PC-3 (cell line): ENCODE results near the gene TM9SF4. TPM values are rescaled to one million over a fixed set of nuclear protein-coding genes. Genes with fewer than 3 reads are reported as not detected.

Experiments
- ATAC-seq: fragments of 200-7000 bp; cut with Tn5 transposase; 2 replicates; pipeline ENCODE4 v1.9.1; 2020; ENCODE audit warnings: mild to moderate bottlenecking, moderate library complexity
- BruUV-seq: library from RNA; stranded (reverse); fragments of 400-500 nt; replicated peaks from 2 replicates; lab custom pipeline; 2021; lab: Mats Ljungman, UMichigan
- CTCF ChIA-PET: fragments of 300-600 bp; sonication (Branson Sonifier 250); formaldehyde crosslinking; loops from one replicate; lab custom pipeline; 2022; ENCODE audit warnings: antibody characterized with exemption; lab: Charles Lee
- POLR2A ChIA-PET: fragments of 300-600 bp; sonication (Branson Sonifier 250); formaldehyde crosslinking; loops from one replicate; lab custom pipeline; 2022; ENCODE audit warnings: antibody characterized with exemption; ENCODE audit not compliant: unreplicated experiment; lab: Charles Lee
- DNase-seq: peaks from one replicate; pipeline ENCODE4 v3.0.0-alpha.2; 2015
- H2AFZ ChIP-seq: fragments of 300-600 bp; sonication (generic); 2 replicates; pipeline ENCODE4 v1.6.0; 2016; ENCODE audit warnings: antibody characterized with exemption, low read length
- H3F3A ChIP-seq: fragments of 300-600 bp; sonication (generic); one replicate; pipeline ENCODE4 v1.6.0; 2017; ENCODE audit warnings: antibody characterized with exemption, low read length, control low read depth, mild to moderate bottlenecking; ENCODE audit not compliant: unreplicated experiment
- H3K27ac ChIP-seq: fragments of 300-600 bp; sonication (generic); 2 replicates; pipeline ENCODE4 v1.5.1; 2016; ENCODE audit warnings: mild to moderate bottlenecking, low read length
- H3K27me3 ChIP-seq: fragments of 300-600 bp; sonication (generic); 2 replicates; pipeline ENCODE4 v1.6.1; 2016; ENCODE audit warnings: low read length, mixed read lengths
- H3K36me3 ChIP-seq: fragments of 300-600 bp; sonication (generic); 2 replicates; pipeline ENCODE4 v1.6.1; 2016; ENCODE audit warnings: low read depth, mixed run types, low read length, mixed read lengths
- H3K4me1 ChIP-seq: fragments of 300-600 bp; sonication (generic); 2 replicates; pipeline ENCODE4 v1.5.1; 2016; ENCODE audit warnings: low read length; ENCODE audit not compliant: insufficient read depth
- H3K4me2 ChIP-seq: fragments of 300-600 bp; sonication (generic); 2 replicates; pipeline ENCODE4 v1.6.0; 2016; ENCODE audit warnings: low read length
- H3K4me3 ChIP-seq: fragments of 300-600 bp; sonication (generic); 2 replicates; pipeline ENCODE4 v1.5.1; 2016; ENCODE audit warnings: mild to moderate bottlenecking, low read length, mixed read lengths
- H3K79me2 ChIP-seq: fragments of 300-600 bp; sonication (generic); 2 replicates; pipeline ENCODE4 v1.6.1; 2017; ENCODE audit warnings: low read length, mixed read lengths
- H3K9ac ChIP-seq: fragments of 300-600 bp; sonication (generic); 2 replicates; pipeline ENCODE4 v1.6.0; 2016; ENCODE audit warnings: mild to moderate bottlenecking, low read length
- H3K9me2 ChIP-seq: fragments of 300-600 bp; sonication (generic); replicated peaks from 2 replicates; pipeline ENCODE4 v1.6.1; 2016; ENCODE audit warnings: mixed run types, low read length, mixed read lengths
- H3K9me3 ChIP-seq: fragments of 300-600 bp; sonication (generic); 2 replicates; pipeline ENCODE4 v1.6.1; 2016; ENCODE audit warnings: low read length, mixed read lengths
- H4K20me1 ChIP-seq: fragments of 300-600 bp; sonication (generic); 2 replicates; pipeline ENCODE4 v1.6.1; 2016; ENCODE audit warnings: low read length, mixed read lengths
- EZH2 ChIP-seq: fragments of 300-600 bp; sonication (generic); IDR thresholded peaks from one replicate; pipeline ENCODE4 v1.6.1; 2017; ENCODE audit warnings: antibody characterized with exemption, mild to moderate bottlenecking, low read length; ENCODE audit not compliant: unreplicated experiment
- EZH2phosphoT487 ChIP-seq: fragments of 300-600 bp; sonication (generic); IDR thresholded peaks from 2 replicates; pipeline ENCODE4 v1.6.1; 2018; ENCODE audit warnings: mild to moderate bottlenecking, antibody characterized with exemption, low read length, borderline replicate concordance
- intact Hi-C: fragments of 100-400 bp; cut with micrococcal nuclease; formaldehyde crosslinking; loops from 2 replicates; pipeline ENCODE4 v1.9.0; 2023
- total RNA-seq: library from RNA; depleted of rRNA; stranded (reverse); fragments of >200 nt; gene quantifications from 2 replicates; pipeline ENCODE4 v1.2.3, GENCODE V29; 2014
- TF ChIP-seq, protein P1 (sequence below): fragments of 300-600 bp; sonication (generic); conservative IDR thresholded peaks from 2 replicates; pipeline ENCODE4 v1.5.1; 2017; ENCODE audit warnings: antibody characterized with exemption, low read depth, mild to moderate bottlenecking, low read length

The TM9SF4 gene
- total RNA-seq, 1 experiment from 2014 or later: 32.6 TPM

DNA sequence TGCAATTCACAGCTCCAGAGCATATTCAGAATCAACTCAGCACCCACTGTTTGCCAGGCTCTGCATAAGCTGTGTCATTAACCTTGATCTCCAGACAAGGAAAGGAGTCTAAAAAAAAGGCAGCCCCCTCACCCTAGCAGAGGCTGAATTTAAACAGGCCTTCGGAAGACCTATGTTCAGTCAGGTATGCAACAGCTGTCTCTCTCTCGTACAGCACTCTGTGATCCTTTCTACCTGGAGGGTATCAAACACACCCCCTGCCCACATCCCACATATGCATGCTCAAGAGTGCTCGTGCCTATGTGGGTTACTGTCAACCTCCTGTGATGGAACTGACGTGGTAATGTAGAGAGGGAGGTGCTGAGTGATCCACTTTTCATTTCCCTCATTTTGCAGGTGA, 89.5 kb downstream of the TM9SF4 start:
- no peak for ATAC-seq
- Histone ChIP-seq H2AFZ (no peak overlapping the region), H3K4me2 (no peak overlapping the region), H3K9ac (no peak overlapping the region), H3K4me1 (0 out of 2 replicates have a peak, but pooled peaks cover 2% of the 10 kb centered on the region), H3K27ac (no peak overlapping the region), H3K79me2 (peaks cover 42% of the 10 kb centered on the region), H3K27me3 (no peaks in the 10 kb centered on the region), H3K9me2 (no peaks in the 10 kb centered on the region), H3K36me3 (peaks cover 45% of the 10 kb centered on the region), H3K9me3 (no peaks in the 10 kb centered on the region), H4K20me1 (peaks cover 3% of the 10 kb centered on the region; the same call in 1 of the 2 replicates), H3K4me3 (no peak overlapping the region), H3F3A (no peaks in the 10 kb centered on the region)
- ChIA-PET CTCF (no interaction called here), POLR2A (no interaction called here)
- BruUV-seq: no TSS peak
- intact Hi-C loops: no loop called here
- TF ChIP-seq EZH2phosphoT487 (no peak), EZH2 (no peak)
- TF ChIP-seq, protein P1, sequence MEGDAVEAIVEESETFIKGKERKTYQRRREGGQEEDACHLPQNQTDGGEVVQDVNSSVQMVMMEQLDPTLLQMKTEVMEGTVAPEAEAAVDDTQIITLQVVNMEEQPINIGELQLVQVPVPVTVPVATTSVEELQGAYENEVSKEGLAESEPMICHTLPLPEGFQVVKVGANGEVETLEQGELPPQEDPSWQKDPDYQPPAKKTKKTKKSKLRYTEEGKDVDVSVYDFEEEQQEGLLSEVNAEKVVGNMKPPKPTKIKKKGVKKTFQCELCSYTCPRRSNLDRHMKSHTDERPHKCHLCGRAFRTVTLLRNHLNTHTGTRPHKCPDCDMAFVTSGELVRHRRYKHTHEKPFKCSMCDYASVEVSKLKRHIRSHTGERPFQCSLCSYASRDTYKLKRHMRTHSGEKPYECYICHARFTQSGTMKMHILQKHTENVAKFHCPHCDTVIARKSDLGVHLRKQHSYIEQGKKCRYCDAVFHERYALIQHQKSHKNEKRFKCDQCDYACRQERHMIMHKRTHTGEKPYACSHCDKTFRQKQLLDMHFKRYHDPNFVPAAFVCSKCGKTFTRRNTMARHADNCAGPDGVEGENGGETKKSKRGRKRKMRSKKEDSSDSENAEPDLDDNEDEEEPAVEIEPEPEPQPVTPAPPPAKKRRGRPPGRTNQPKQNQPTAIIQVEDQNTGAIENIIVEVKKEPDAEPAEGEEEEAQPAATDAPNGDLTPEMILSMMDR: no peak
- no peak for DNase-seq

DNA sequence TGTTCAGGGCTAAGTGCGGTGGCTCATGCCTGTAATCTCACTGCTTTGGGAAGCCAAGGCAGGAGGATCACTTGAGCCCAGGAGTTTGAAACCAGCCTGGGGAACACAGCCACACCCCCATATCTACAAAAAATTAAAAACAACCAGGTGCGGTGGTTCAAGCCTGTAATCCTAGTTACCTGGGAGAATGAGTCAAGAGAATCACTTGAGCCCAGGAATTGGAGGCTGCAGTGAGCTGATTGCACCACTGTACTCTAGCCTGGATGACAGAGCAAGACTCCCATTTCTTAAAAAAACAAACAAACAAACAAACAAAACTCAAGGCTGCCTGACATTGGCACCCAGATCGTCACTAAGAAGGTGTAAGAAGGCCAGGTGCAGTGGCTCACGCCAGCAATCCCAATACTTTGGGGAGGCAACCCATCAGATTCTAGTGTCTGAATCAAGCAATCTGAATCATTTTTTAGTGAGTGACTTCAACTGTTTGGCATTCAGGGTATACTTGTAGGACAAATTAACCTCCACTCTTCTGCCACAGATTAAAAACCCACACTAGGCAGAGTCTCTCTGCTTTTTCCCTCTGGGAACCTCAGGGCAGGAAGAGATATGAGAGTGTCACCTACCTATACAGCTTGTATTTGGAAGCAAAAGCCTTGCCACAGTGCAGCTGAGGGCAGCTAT, 91.9 kb downstream of the TM9SF4 start:
- no peak for DNase-seq
- H3K9ac ChIP-seq: no peak overlapping the region
- POLR2A ChIA-PET: interaction anchor here (0.6 kb wide), 1 partner anchor 138 kb away, joined by 17 read pairs; no protein-coding TSS in a partner anchor
- H3K9me2 ChIP-seq: no peaks in the 10 kb centered on the region
- H3K27me3 ChIP-seq: no peaks in the 10 kb centered on the region
- H3K36me3 ChIP-seq: peaks cover 37% of the 10 kb centered on the region
- ATAC-seq: no peak
- H3K27ac ChIP-seq: no peak overlapping the region
- H3K9me3 ChIP-seq: no peaks in the 10 kb centered on the region
- CTCF ChIA-PET: no interaction called here
- H4K20me1 ChIP-seq: peaks cover 21% of the 10 kb centered on the region; the same call in 1 of the 2 replicates
- intact Hi-C loops: loop anchor here (10.0 kb wide), 1 partner anchor 153 kb away; the partner anchor contains the start of gene ASXL1
- BruUV-seq: no TSS peak
- TF ChIP-seq EZH2 (no peak), EZH2phosphoT487 (no peak)
- TF ChIP-seq, protein P1: no peak
- peaks cover 66% of the 10 kb centered on the region for H3K79me2 ChIP-seq
- no peak overlapping the region for H3K4me3 ChIP-seq
- H3K4me2 ChIP-seq: no peak overlapping the region
- no peaks in the 10 kb centered on the region for H3F3A ChIP-seq
- peaks cover 26% of the 10 kb centered on the region for H3K4me1 ChIP-seq
- H2AFZ ChIP-seq: no peak overlapping the region

DNA sequence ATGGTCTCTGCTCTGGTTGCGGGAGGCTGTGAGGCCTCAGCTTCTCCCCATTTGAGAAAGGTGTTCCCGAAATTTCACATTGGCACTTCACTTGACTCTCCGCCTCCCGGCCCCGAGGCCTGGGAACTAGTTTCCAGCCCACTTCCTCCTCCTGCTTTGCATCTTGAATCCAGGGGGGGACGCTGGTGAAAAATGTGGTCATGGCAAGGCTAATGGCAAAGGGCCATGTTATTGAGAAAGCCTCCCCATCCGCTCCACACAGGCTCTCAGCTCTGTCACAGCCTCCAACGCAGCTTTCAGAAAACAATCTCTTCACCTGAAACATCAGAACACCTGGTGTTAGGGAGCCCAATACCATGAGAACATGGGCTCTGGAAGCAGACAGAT, 92.5 kb downstream of the TM9SF4 start:
- H3K27me3 ChIP-seq: no peaks in the 10 kb centered on the region
- no peak overlapping the region for H3K27ac ChIP-seq
- BruUV-seq: no TSS peak
- no peaks in the 10 kb centered on the region for H3K9me2 ChIP-seq
- no peak overlapping the region for H3K4me2 ChIP-seq
- peaks cover 24% of the 10 kb centered on the region; the same call in 1 of the 2 replicates for H4K20me1 ChIP-seq
- no peak overlapping the region for H2AFZ ChIP-seq
- POLR2A ChIA-PET: no interaction called here
- intact Hi-C loops: loop anchor here (10.0 kb wide), 1 partner anchor 153 kb away; the partner anchor contains the start of gene ASXL1
- H3K9ac ChIP-seq: no peak overlapping the region
- no peak for DNase-seq
- TF ChIP-seq, protein P1: no peak
- TF ChIP-seq EZH2phosphoT487: no peak
- TF ChIP-seq EZH2: no peak
- peaks cover 28% of the 10 kb centered on the region for H3K4me1 ChIP-seq
- no peaks in the 10 kb centered on the region for H3K9me3 ChIP-seq
- peaks cover 34% of the 10 kb centered on the region for H3K36me3 ChIP-seq
- no peak overlapping the region for H3K4me3 ChIP-seq
- CTCF ChIA-PET: interaction anchor here (0.7 kb wide), 1 partner anchor 247 kb away, joined by 3 read pairs; no protein-coding TSS in a partner anchor
- no peaks in the 10 kb centered on the region for H3F3A ChIP-seq
- H3K79me2 ChIP-seq: peaks cover 71% of the 10 kb centered on the region
- no peak for ATAC-seq
